Transverse colon (tissue), 4 donors: ENCODE data around the gene B4GALNT4. TPM values are rescaled to one million over a fixed set of nuclear protein-coding genes. Genes with fewer than 3 reads are reported as not detected.
"Not testable (repeated sequence)": the region's sequence is repeated elsewhere in the genome, so short reads cannot be mapped to it uniquely, and the experiment has no call there.

ENCODE experiments used
- DNase-seq: peaks from one replicate; pipeline ENCODE4 v3.0.0-alpha.2; 2019
- H3K27ac ChIP-seq, 4 donors: fragments of 200-600 bp; sonication (generic); 2 replicates each; pipeline ENCODE4 v1.5.1; 2016 to 2018; ENCODE audit warnings: inconsistent platforms in 4 of 4
- H3K27me3 ChIP-seq: fragments of 200-600 bp; sonication (generic); 2 replicates; pipeline ENCODE4 v1.5.1; 2017; ENCODE audit warnings: inconsistent platforms
- H3K36me3 ChIP-seq, 4 donors: fragments of 200-600 bp; sonication (generic); 2 replicates each; pipeline ENCODE4 v1.5.1; 2017 to 2019; ENCODE audit warnings: inconsistent platforms in 4 of 4
- H3K4me1 ChIP-seq, 4 donors: fragments of 200-600 bp; sonication (generic); 2 replicates each; pipeline ENCODE4 v1.5.1; 2017 to 2020; ENCODE audit warnings: inconsistent platforms in 4 of 4
- H3K4me3 ChIP-seq, 4 donors: fragments of 200-600 bp; sonication (generic); 1 replicate in 1 of 4; 2 replicates in 3 of 4; pipeline versions ENCODE4 v1.5.1 to v1.6.1; 2017 to 2019; ENCODE audit warnings: inconsistent platforms in 4 of 4
- H3K9me3 ChIP-seq, 2 donors: fragments of 200-600 bp; sonication (generic); 2 replicates each; pipeline ENCODE4 v1.5.1; 2017 to 2019; ENCODE audit warnings: inconsistent platforms in 2 of 2
- EP300 ChIP-seq: sonication (generic); formaldehyde crosslinking; IDR thresholded peaks from one replicate; pipeline ENCODE4 v1.6.1; 2017; ENCODE audit warnings: antibody characterized with exemption, low read depth
- POLR2A ChIP-seq: fragments of 450-650 bp; IDR thresholded peaks from one replicate; pipeline ENCODE4 v1.6.1; 2016; ENCODE audit warnings: antibody characterized with exemption, mild to moderate bottlenecking, moderate library complexity
- POLR2AphosphoS5 ChIP-seq, 3 donors: sonication (generic); formaldehyde crosslinking; IDR thresholded peaks; one replicate each; pipeline ENCODE4 v1.6.1; 2016; ENCODE audit warnings: antibody characterized with exemption in 3 of 3
- WGBS, 2 donors: methylation state at CpG; one replicate each; pipeline ENCODE4 v1.1.5; 2018; ENCODE audit warnings: low coverage in 1 of 2; 5-methylcytosine and 5-hydroxymethylcytosine counted together
- in situ Hi-C, 4 donors: fragments of 200-750 bp; cut with MboI; loops; one replicate each; pipeline versions ENCODE4 v1.15.0 to v1.15.1; 2017; ENCODE audit warnings: low sequenced_read_pairs in 3 of 4, low pct_ligation_motif_present in 1 of 4, low pct_unique_long_range_greater_than_20kb in 1 of 4
- intact Hi-C: fragments of 100-400 bp; cut with DNase I; formaldehyde crosslinking; loops from one replicate; pipeline ENCODE4 v1.15.1; 2023; ENCODE audit warnings: low total_unique reads
- total RNA-seq, 4 donors: library from RNA; depleted of rRNA; stranded (reverse); fragments of >200 nt; gene quantifications; one replicate each; pipeline ENCODE4 v1.1.0, GENCODE V29; 2016
- TF ChIP-seq, protein P1 (sequence below), 5 experiments: fragments of 200-600 bp in 3 of 5; fragments of 450-650 bp in 2 of 5; sonication (generic) in 3 of 5; IDR thresholded peaks; 1 replicate in 2 of 5; 2 replicates in 3 of 5; pipeline ENCODE4 v1.5.1; 2016 to 2017; ENCODE audit warnings: antibody characterized with exemption in 5 of 5, inconsistent platforms in 3 of 5, mild to moderate bottlenecking in 2 of 5, moderate library complexity in 1 of 5

The B4GALNT4 gene
- total RNA-seq, 4 donors from 2014 or later: 0.82 to 3.0 (median 1.3) TPM; not detected in 1

- in situ Hi-C loops (no loop called here), intact Hi-C loops (no loop called here)
- H3K4me1 ChIP-seq: peaks cover 0 to 34% (median 12%) of the 10 kb centered on the region in 4 donors
- 52% methylated on average over 30 of the region's 43 CpGs; no CpG with 5 or more reads in 1 of the 2 donors for WGBS, 2 donors
- H3K27ac ChIP-seq: no peak overlapping the region
- DNase-seq: peak; percentile 58
- H3K27me3 ChIP-seq: peaks cover 10% of the 10 kb centered on the region
- H3K4me3 ChIP-seq: peak overlapping the region in 3 of 4 donors; percentile 1 to 29 (median 25)
- H3K36me3 ChIP-seq: no peaks in the 10 kb centered on the region
- TF ChIP-seq, protein P1, sequence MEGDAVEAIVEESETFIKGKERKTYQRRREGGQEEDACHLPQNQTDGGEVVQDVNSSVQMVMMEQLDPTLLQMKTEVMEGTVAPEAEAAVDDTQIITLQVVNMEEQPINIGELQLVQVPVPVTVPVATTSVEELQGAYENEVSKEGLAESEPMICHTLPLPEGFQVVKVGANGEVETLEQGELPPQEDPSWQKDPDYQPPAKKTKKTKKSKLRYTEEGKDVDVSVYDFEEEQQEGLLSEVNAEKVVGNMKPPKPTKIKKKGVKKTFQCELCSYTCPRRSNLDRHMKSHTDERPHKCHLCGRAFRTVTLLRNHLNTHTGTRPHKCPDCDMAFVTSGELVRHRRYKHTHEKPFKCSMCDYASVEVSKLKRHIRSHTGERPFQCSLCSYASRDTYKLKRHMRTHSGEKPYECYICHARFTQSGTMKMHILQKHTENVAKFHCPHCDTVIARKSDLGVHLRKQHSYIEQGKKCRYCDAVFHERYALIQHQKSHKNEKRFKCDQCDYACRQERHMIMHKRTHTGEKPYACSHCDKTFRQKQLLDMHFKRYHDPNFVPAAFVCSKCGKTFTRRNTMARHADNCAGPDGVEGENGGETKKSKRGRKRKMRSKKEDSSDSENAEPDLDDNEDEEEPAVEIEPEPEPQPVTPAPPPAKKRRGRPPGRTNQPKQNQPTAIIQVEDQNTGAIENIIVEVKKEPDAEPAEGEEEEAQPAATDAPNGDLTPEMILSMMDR (IDR thresholded peaks at IDR 0.05): peak in 4 of 5 experiments; percentile 22 to 41 (median 37)
- TF ChIP-seq EP300: no peak
- no peaks in the 10 kb centered on the region for H3K9me3 ChIP-seq
These were observed 27.7 kb downstream of the B4GALNT4 start for GRCh38 chr11:396948-397548.

- WGBS, 2 donors: 89 to 94% methylated on average over 7 to 20 of the region's 20 CpGs
- TF ChIP-seq, protein P1 (IDR thresholded peaks at IDR 0.05): no peak
- TF ChIP-seq POLR2A (no peak), POLR2AphosphoS5 (IDR thresholded peaks at IDR 0.05) (no peak), EP300 (no peak)
- H3K36me3 ChIP-seq: no peaks in the 10 kb centered on the region
- DNase-seq: no peak
- peaks cover 13% of the 10 kb centered on the region for H3K27me3 ChIP-seq
- peaks cover 0 to 26% (median 4%) of the 10 kb centered on the region in 4 donors for H3K4me1 ChIP-seq
- no peaks in the 10 kb centered on the region for H3K9me3 ChIP-seq
- intact Hi-C loops (no loop called here), in situ Hi-C loops (no loop called here)
- H3K27ac ChIP-seq: no peak overlapping the region
- no peak overlapping the region for H3K4me3 ChIP-seq
These were observed 29.5 kb downstream of the B4GALNT4 start for GRCh38 chr11:398826-399225.

GRCh38 chr11:399731-400211 is 30.5 kb downstream of the B4GALNT4 start:
- in situ Hi-C loops: loop anchor here in 1 of 4 donors (10.0 kb wide), 1 partner anchor 55 kb away; the partner anchor contains the start of gene PTDSS2
- H3K4me3 ChIP-seq: no peak overlapping the region
- no peak overlapping the region for H3K27ac ChIP-seq
- no peak for DNase-seq
- no peak for TF ChIP-seq POLR2AphosphoS5 (IDR thresholded peaks at IDR 0.05)
- TF ChIP-seq, protein P1 (IDR thresholded peaks at IDR 0.05): no peak
- TF ChIP-seq EP300: no peak
- TF ChIP-seq POLR2A: no peak
- no peaks in the 10 kb centered on the region for H3K9me3 ChIP-seq
- H3K27me3 ChIP-seq: peaks cover 13% of the 10 kb centered on the region
- intact Hi-C loops: loop anchor here (10.0 kb wide), 1 partner anchor 105 kb away; the partner anchor contains the start of gene RNH1
- H3K4me1 ChIP-seq: peaks cover 0 to 26% (median 4%) of the 10 kb centered on the region in 4 donors
- H3K36me3 ChIP-seq: no peaks in the 10 kb centered on the region
- WGBS, 2 donors: 65% methylated on average over 21 of the region's 21 CpGs; no CpG with 5 or more reads in 1 of the 2 donors

DNA sequence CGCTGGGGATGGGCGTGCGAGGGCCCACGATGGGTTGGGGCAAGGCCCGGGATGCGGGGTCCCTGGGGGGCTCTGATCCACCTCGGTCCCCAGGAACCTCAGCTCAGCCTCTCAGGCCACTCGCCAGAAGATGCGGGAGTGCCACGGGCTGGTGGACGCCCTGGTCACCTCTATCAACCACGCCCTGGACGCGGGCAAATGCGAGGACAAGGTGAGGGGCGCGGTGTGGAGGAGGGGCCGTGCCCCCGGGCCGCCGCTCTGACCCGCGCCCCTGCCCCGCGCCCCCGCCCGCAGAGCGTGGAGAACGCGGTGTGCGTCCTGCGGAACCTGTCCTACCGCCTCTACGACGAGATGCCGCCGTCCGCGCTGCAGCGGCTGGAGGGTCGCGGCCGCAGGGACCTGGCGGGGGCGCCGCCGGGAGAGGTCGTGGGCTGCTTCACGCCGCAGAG is 31.0 kb downstream of the B4GALNT4 start:
- Histone ChIP-seq H3K27me3 (peaks cover 13% of the 10 kb centered on the region), H3K4me1 (peaks cover 0 to 24% (median 5%) of the 10 kb centered on the region in 4 donors), H3K27ac (no peak overlapping the region), H3K4me3 (no peak overlapping the region), H3K9me3 (no peaks in the 10 kb centered on the region), H3K36me3 (no peaks in the 10 kb centered on the region)
- intact Hi-C loops (loop anchor here (10.0 kb wide), 1 partner anchor 105 kb away; the partner anchor contains the start of gene RNH1), in situ Hi-C loops (loop anchor here in 1 of 4 donors (10.0 kb wide), 1 partner anchor 55 kb away; the partner anchor contains the start of gene PTDSS2)
- DNase-seq: no peak
- WGBS, 2 donors: 91% methylated on average over 47 of the region's 50 CpGs; no CpG with 5 or more reads in 1 of the 2 donors
- no peak for TF ChIP-seq POLR2AphosphoS5 (IDR thresholded peaks at IDR 0.05)
- no peak for TF ChIP-seq POLR2A
- TF ChIP-seq EP300: no peak
- TF ChIP-seq, protein P1 (IDR thresholded peaks at IDR 0.05): no peak

- Histone ChIP-seq H3K27me3 (peaks cover 13% of the 10 kb centered on the region), H3K4me1 (peaks cover 4 to 19% (median 10%) of the 10 kb centered on the region in 4 donors)
- not testable (repeated sequence) for H3K36me3 ChIP-seq, H3K27ac ChIP-seq, DNase-seq, H3K4me3 ChIP-seq, H3K9me3 ChIP-seq
- intact Hi-C loops (loop anchor here (10.0 kb wide), 1 partner anchor 104 kb away; the partner anchor contains the start of gene RNH1), in situ Hi-C loops (loop anchor here in 1 of 4 donors (10.0 kb wide), 1 partner anchor 54 kb away; the partner anchor contains the start of gene PTDSS2)
- no CpG with 5 or more reads among the region's 52 CpGs for WGBS, 2 donors
These were observed 31.9 kb downstream of the B4GALNT4 start for GRCh38 chr11:401196-401595.
